ENCODE measurements around the gene RASAL2. TPM values are rescaled to one million over a fixed set of nuclear protein-coding genes. Genes with fewer than 3 reads are reported as not detected.

RASAL2 gene
- total RNA-seq, 1 donor from 2014 or later: 12.4 TPM

GRCh38 chr1:178407655-178408054, 313.8 kb downstream of the RASAL2 start:
- FAIRE-seq: no peak
- DNase-seq (ENCODE audit: low read depth): no peak
- no peak for TF ChIP-seq CTCF (IDR thresholded peaks at IDR 0.05; ENCODE audit: insufficient read depth, low read length, severe bottlenecking)
- H3K27me3 ChIP-seq (ENCODE audit: control insufficient read depth, insufficient read depth, low read length): no peaks in the 10 kb centered on the region
- H3K36me3 ChIP-seq (ENCODE audit: control insufficient read depth, insufficient read depth, low read length): no peaks in the 10 kb centered on the region
- no peak overlapping the region for H3K4me3 ChIP-seq (ENCODE audit: low read depth, low read length)

DNA sequence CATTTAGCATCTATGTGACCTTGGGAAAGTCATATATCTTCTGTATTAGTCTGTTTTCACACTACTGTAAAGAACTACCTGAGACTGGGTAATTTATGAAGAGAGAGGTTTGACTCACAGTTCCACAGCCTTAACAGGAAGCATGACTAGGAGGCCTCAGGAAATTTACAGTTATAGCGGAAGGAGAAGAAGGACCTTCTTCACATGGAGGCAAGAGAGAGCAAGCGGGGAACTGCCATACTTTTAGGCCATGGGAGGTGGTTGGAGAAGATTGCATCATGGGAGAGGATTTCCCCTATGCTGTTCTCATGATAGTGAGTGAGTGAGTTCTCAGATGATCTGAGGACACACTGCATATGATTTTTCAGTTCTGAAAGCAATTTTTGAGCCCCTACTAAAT, 315.0 kb downstream of the RASAL2 start:
- FAIRE-seq (no peak), DNase-seq (ENCODE audit: low read depth) (peak; percentile 74)
- no peak for TF ChIP-seq CTCF (IDR thresholded peaks at IDR 0.05; ENCODE audit: insufficient read depth, low read length, severe bottlenecking)
- Histone ChIP-seq H3K4me3 (ENCODE audit: low read depth, low read length) (no peak overlapping the region), H3K27me3 (ENCODE audit: control insufficient read depth, insufficient read depth, low read length) (no peaks in the 10 kb centered on the region), H3K36me3 (ENCODE audit: control insufficient read depth, insufficient read depth, low read length) (no peaks in the 10 kb centered on the region)

DNA sequence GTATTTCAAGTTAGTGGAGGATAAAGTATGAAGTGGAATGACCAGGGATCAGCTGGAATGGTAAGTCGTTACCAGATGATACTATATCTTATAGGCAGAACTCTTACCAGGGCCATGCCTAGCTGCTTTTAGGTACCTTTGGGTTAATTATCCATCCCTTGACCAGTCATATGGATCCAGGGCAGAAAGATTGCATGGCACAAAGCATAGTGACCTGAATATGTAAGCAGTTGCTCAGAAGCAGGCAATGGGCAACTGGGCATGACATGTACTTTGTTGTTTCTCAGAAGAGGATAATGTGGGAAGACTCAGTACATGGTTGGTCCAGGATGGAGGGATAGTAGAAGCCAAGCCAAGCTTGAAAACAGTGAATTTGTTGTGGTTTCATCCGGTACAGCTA, 315.6 kb downstream of the RASAL2 start:
- FAIRE-seq: no peak
- Histone ChIP-seq H3K36me3 (ENCODE audit: control insufficient read depth, insufficient read depth, low read length) (no peaks in the 10 kb centered on the region), H3K27me3 (ENCODE audit: control insufficient read depth, insufficient read depth, low read length) (no peaks in the 10 kb centered on the region), H3K4me3 (ENCODE audit: low read depth, low read length) (no peak overlapping the region)
- TF ChIP-seq CTCF (IDR thresholded peaks at IDR 0.05; ENCODE audit: insufficient read depth, low read length, severe bottlenecking): no peak
- no peak for DNase-seq (ENCODE audit: low read depth)

DNA sequence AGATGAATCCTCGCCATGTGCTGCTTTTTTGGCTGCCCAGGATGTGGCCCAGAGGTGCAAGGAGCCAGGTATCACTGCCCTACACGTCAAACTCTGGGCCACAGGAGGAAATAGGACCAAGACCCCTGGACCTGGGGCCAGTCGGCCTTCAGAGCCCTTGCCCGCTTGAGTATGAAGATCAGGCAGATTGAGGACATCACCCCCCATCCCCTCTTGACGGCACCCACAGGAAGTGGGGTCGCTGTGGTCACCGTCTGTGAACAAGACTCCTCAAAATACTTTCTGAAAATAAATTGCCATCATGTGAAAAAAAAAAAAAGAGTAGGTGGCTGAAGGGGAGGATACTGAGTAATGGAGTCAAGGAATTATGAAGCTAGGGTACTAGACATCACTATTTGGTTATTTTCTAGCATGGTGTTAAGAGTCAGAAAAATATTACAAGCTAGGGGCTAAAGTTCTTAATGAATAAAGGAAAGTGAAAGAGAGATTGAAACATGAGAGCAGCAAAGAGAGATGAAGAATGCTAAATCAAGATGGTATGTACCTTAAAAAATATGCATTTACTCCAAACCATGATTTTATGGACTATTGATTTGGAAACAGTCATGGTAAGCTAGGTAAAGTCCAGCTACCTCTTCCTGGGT, 318.0 kb downstream of the RASAL2 start:
- no peak for TF ChIP-seq CTCF (IDR thresholded peaks at IDR 0.05; ENCODE audit: insufficient read depth, low read length, severe bottlenecking)
- Histone ChIP-seq H3K36me3 (ENCODE audit: control insufficient read depth, insufficient read depth, low read length) (no peaks in the 10 kb centered on the region), H3K4me3 (ENCODE audit: low read depth, low read length) (no peak overlapping the region), H3K27me3 (ENCODE audit: control insufficient read depth, insufficient read depth, low read length) (no peaks in the 10 kb centered on the region)
- no peak for FAIRE-seq
- no peak for DNase-seq (ENCODE audit: low read depth)

DNA sequence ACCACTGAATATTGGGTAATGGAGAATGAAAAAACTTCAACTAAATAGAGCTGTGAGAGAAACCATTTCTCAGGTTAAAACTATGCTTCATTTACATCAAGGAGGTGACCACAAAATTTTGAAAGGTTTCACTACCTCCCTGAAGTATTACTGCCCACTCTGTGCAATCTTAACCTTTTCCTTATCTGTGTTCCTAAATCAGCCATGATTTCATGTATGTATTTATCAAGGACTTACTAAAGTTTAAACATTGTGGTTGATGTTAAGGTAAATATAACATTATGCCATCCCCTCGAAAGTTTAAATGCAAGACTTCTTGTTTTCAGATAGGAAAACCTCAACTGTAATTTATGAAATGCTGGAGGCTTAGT, 318.5 kb downstream of the RASAL2 start:
- DNase-seq (ENCODE audit: low read depth) (no peak), FAIRE-seq (no peak)
- TF ChIP-seq CTCF (IDR thresholded peaks at IDR 0.05; ENCODE audit: insufficient read depth, low read length, severe bottlenecking): no peak
- no peaks in the 10 kb centered on the region for H3K27me3 ChIP-seq (ENCODE audit: control insufficient read depth, insufficient read depth, low read length)
- no peaks in the 10 kb centered on the region for H3K36me3 ChIP-seq (ENCODE audit: control insufficient read depth, insufficient read depth, low read length)
- H3K4me3 ChIP-seq (ENCODE audit: low read depth, low read length): no peak overlapping the region

DNA sequence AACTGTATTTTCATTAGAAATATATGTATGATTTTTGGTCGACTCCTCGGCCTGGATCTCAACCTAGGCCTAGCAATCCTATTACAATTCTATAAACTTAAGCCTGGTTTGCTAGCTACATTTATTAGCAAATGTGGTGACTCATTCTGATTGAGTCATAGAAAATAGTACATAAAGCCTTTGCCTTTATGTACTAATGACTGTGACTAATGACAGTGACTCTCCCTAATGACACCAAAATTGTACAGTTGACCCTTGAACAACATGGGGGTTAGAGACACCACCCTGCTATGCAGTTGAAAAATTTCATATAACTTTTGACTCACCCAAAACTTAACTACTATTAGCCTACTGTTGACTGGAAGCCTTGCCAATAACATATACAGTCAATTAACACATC, 324.0 kb downstream of the RASAL2 start:
- no peak for FAIRE-seq
- no peaks in the 10 kb centered on the region for H3K27me3 ChIP-seq (ENCODE audit: control insufficient read depth, insufficient read depth, low read length)
- peak; percentile 97 for DNase-seq (ENCODE audit: low read depth)
- H3K36me3 ChIP-seq (ENCODE audit: control insufficient read depth, insufficient read depth, low read length): peaks cover 1% of the 10 kb centered on the region
- TF ChIP-seq CTCF (IDR thresholded peaks at IDR 0.05; ENCODE audit: insufficient read depth, low read length, severe bottlenecking): no peak
- no peak overlapping the region for H3K4me3 ChIP-seq (ENCODE audit: low read depth, low read length)
